CD4-positive, alpha-beta T cell treated with Interleukin-17A for 4 hours (primary cell): ENCODE data around the gene PDE2A.

ENCODE experiments used
- DNase-seq: peaks from one replicate; pipeline ENCODE4 v3.0.0-alpha.2; 2020; ENCODE audit warnings: mixed read lengths

The PDE2A gene

GRCh38 chr11:72673943-72674828 lies at the start of gene PDE2A:
Gene PDE2A, minus strand, starts transcription at chr11:72674422. Its CDS starts 215 bp downstream, at chr11:72674207.
- no peak for DNase-seq

DNA sequence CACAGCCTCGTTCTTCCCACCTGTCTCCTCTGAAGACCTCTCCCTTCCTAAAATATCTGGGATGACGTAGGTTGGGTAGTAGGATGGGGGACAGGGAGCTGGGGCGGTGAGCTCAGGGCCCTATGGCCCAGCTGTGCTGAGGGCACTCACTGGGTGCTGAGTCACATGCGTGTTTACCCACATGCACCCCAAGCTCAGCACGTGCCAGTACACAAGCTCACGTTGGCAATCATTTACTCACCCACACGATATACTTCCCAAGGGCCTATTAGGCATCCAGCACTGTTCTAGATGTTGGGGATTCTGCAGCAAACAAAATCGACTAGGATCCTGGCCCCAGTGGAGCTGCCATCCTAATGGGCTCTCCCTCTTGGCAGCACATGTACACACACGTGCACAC lies 49.3 kb upstream of the PDE2A start:
- no peak for DNase-seq

GRCh38 chr11:72722050-72722748 lies 48.0 kb upstream of the PDE2A start:
- DNase-seq = peak; percentile 91

DNA sequence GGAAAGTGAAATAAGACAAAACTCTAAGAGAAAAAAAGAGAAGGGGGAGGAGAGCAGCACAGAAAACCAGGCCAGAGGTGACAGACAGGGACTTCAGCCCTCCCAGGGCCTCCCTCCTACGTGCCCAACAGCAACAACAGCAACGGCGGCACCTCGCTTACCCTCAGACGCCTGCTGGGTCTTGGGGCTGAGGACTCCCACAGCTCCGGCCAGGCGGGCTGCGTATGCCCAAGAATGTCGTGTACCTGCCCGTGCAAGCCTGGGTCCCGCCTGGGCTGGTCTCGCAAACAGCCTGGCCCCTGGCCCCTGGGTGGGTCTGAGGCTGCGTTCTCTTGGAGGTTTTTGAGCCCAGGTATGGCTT lies 47.4 kb upstream of the PDE2A start:
- DNase-seq = peak; percentile 54

GRCh38 chr11:72721276-72721675 lies 47.1 kb upstream of the PDE2A start:
- no peak for DNase-seq

GRCh38 chr11:72720784-72721183 lies 46.6 kb upstream of the PDE2A start:
- no peak for DNase-seq

DNA sequence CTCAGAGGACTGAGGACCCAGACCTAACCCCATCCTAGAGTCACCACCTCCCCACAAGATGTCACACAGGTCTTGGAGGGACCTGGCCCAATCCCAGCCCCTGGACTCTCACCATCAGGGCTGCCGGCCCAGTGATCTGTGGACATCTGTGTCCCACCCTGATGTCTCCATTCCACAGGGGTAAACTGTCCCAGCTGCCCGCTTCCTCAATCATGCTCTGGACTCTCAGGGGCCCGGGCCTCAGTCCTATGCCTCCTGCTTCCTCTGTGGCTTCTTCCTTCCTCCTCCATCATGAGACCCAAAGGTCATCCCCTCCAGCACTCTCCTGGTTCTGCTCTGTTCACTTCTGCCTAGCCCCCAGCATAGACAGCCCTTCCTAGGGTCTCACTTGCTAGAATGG lies 45.8 kb upstream of the PDE2A start:
- DNase-seq = no peak

- no peak for DNase-seq
These were observed 45.3 kb upstream of the PDE2A start for GRCh38 chr11:72719551-72719950.

- DNase-seq = no peak
These were observed 44.9 kb upstream of the PDE2A start for GRCh38 chr11:72719144-72719543.

DNA sequence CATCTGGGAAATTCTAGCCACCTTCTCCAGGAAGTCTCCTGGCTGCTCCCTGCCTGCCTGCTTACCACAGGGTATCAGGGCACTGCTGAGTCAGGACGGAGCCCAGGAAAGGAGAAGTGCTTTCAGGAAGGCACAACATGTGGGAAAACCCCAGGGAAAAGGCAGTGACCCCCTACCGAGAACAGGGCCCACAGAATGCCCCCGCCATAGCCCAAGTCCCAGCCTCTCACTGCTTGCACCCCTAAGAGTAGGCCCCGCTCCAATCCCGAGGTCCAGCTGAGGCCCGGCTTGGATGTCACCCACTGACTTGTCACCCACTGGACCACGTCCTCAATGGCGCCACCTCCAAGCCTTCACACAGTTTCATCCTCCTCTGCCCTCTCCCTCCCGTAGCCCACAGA lies 43.9 kb upstream of the PDE2A start:
- no peak for DNase-seq

GRCh38 chr11:72716788-72717435 lies 42.7 kb upstream of the PDE2A start:
- no peak for DNase-seq

DNA sequence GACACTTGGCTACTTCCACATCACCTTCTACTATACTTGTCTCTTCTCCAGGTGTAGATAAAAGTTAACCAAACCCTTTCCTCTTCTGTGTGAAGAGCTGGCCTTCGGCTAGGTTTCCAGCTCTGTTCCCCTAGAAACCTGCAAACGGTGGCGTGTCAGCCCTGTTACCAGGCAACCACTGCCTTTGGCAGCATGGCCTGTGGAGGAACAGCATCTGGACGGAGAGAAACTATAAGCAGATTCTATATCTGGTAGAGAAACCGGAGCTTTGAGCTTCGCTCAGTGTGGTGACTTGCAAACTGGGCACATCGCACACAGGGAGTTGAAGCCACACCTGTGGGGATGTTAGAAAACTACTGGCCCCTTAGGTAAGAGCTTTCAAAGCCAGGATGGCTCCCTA lies 42.1 kb upstream of the PDE2A start:
- no peak for DNase-seq

DNA sequence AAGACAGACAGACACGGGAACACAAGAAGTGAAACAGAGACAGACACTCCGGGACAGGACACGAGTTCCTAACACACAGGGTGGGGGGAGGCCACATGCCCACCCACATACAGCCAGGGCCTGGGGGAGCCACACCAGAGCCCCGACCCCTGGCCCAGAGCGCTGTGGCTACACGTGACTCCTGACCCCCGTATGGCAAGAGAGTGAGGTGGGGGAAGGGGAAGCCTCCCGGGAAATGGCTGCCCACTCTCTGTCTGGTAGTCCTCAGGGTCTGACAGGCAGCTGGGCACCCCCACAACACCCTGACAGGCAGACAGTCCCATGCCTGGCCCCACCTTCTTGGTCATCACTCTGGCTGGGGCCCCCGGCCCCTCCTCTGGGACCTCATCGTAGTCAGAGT lies 38.6 kb upstream of the PDE2A start:
- DNase-seq = no peak

DNA sequence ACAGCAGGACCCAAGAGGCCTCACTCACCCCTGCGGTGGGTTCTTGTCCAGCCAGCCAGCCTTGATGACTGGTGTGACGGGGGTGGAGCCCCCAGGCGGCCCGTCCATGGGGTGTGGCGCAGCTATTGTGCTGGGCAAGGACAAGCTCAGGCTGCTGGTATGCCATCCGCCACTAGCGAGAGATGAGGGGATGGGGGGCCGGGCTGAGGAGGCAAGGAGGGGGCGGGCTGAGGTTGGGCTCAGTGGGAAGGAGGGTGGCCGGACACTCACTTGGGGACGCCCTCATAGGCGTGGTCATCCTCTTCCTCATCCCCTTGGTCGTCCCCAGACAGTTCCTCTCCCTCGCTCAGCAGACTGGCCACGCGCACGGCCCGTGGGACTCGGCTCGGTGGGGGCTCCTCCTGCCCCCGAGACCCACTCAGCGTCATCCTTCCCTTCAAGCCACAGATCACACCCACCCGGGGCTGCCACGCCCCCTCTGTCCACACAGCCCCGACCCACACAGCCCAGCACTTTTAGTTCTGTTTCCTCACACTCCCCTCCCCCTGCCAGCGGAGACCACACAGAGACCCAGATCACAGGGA lies 38.0 kb upstream of the PDE2A start:
- DNase-seq = no peak

GRCh38 chr11:72711141-72711540 lies 36.9 kb upstream of the PDE2A start:
- no peak for DNase-seq

- no peak for DNase-seq
These were observed 36.1 kb upstream of the PDE2A start for GRCh38 chr11:72710278-72710677.

DNA sequence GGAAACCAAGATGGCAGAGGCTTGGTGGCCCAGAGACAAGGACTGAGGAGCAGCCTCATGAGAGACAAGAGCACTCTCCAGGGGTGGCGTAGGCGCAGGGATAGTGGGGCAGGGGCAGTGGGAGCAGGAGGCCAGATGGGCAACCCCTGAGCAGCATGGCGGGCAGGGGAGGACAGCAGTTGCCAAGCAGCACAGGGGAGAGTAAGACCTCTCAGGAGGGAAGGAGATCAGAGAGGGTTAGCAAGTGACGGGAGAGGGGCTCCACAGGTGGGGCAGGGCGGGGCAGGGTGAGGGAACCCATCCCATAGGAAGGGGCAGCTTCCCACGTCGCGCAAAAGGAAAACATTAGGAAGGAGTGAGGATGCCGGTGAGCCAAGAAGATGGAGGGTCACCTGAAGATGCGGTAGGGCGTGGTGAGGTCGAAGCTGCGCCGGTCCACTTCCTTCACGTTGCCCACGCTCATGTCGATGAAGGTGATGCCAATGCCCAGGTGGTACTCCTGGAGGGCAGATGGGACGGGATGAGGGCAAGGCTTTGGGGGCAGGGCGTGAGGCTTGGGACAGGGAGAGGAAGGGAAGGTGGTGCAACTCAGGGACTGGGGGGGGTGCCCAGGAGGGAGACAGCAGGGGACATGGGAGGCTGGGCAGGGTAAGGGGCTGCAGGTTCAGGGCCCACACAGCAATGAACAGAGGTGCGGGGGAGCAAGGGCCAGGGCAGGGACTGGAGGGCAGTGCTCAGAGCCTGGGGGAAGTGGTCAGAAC lies 35.4 kb upstream of the PDE2A start:
- DNase-seq = no peak

DNA sequence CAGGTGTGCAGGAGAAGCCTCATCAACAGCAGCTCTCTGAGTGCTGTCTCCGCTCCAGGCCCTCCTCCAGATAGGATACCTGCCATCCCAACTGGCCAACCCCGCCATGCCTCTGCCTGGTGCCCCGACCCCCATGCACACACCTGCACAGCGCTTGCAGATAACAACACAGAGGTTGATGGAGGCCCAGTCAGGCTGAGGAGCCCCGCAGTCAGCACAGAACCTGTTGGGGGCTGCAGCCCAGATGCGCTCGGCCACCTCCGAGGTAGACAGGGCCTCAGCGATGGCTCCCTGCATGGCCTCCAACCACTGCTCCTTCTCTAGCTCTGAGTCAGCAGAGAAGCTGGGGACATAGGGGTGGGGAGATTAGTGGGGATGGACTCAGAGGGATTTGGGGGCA lies 32.8 kb upstream of the PDE2A start:
- no peak for DNase-seq

DNA sequence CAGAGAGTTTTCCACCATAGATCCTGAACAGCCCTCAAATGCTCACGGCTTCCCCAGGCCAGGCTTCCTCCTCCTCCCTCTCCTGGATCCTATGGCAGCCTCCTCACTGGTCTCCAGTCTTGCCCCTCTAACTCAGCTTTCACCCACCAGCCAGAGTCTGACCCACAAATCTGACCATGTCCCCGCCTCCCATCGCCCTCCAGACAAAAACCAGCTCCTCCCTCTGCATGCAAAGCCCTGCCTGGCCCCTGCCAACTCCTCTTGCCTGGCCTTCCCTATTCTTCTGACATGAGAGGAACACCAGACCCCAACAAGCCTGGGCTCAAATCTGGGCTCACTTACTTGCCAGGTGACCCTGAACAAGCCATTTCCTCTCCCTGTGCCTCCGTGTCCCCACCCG lies 32.4 kb upstream of the PDE2A start:
- no peak for DNase-seq

DNA sequence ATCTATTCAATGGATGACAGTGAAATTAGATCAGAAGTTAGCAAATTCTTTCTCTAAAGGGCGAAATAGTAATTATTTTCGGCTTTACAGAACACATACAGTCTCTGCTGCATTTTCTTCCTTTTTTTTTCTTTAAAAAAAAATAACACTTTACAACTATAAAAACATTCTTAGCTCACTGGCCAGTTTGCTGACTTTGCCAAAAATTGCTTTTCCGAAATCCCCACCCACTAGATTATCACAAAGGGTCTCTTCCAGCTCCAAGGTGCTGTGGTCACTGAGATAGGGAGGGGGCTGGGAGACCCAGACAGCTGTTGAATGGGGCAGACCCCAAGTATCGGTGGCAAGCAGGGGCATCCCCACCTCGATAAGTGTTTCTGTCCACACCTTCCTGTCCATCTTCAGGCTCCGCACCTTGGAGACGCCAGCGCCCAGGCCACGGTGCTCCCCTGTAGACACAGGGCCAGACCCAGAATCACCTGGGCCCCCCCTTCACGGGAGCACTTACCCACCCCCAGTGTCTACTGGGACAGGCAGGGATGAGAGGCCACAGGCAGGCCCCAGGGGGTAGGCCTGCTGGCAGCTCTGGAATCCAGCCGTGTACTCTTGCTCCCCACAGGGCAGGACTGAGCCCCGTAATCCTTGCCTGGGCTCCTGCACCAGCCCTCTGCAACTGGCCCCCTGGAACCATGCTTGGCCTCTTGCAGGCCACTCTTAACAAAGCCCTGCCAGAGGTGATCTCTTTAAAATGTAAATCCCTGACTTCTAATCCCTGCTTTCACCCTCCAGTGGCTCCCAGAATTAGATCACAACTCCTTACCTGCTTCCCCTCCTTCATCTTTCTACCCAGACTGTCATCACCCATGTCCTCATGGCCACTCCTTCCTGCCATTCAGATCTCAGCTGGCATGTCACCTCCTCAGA lies 31.5 kb upstream of the PDE2A start:
- no peak for DNase-seq

DNA sequence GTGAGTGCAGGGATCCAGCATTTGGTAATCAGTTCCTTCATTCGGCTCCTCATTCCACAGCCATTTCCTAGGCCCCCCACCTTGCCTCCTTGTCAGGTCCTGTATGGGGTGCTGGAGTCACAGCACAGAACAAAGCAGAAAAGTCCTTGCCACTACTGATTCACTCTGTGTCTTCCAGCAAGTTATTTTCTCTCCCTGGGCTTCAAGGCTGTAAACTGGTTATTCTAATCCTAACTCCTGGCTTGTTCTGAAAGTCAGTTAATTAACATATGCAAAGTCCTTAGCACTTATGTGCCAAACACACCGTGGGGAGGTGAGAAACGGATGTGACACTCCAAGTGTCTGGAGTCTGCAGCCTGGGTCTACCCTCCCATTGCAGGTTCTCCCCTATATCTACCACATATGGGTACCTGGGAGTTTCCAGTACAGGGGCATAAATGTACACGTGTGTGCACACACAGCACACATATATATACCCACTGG lies 30.6 kb upstream of the PDE2A start:
- DNase-seq = no peak
